A549 treated with CORT108297 at 1 μM for 4 hours (cell line): Measurements from ENCODE around the gene FREM3. TPM values are rescaled to one million over a fixed set of nuclear protein-coding genes. Genes with fewer than 3 reads are reported as not detected.

Source experiments
- total RNA-seq: library from RNA; stranded (reverse); fragments of 200-300 nt; extraction: Qiagen RNA extraction; gene quantifications from 5 replicates; pipeline ENCODE4 v1.2.3, GENCODE V29; 2022

The FREM3 gene
- total RNA-seq: not detected in 5 replicates

GRCh38 chr4:143700416-143701352, at the start of gene FREM3:
Gene FREM3 (minus strand): TSS chr4:143700675. CDS start chr4:143700675, 0 bp downstream.

Other genes starting within 250 kb of the FREM3 start
- gene SMARCA5, start 187.0 kb downstream of the FREM3 start, total RNA-seq: 20.7 to 27.1 TPM (median 21.0 TPM) in 5 replicates
- gene GYPE, start 204.9 kb upstream of the FREM3 start, total RNA-seq: not detected in 5 replicates